ENCODE data around the gene GRN.
"Not testable (repeated sequence)": the region's sequence is repeated elsewhere in the genome, so short reads cannot be mapped to it uniquely, and the experiment has no call there.

The GRN gene

DNA sequence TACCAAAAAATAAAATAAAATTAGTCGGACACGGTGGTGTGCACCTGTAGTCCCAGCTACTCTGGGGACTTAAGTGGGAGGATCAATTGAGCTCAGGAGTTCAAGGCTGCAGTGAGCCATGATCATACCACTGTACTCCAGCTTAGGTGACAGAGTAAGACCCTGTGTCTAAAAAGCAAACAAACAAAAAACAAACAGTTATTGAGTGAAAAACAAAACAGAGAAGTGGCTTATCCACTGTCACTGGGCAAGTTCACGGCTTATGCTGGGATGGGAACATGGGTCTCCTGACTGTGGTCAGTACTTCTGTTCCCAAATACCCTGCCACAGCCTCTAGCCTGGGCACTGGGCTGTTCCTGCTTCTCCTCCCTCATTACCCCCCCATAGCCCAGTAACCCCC is 9.5 kb upstream of the GRN start:
- H3K4me2 ChIP-seq (ENCODE audit: low read length) = no peak overlapping the region
- no peak overlapping the region for H3K4ac ChIP-seq (ENCODE audit: low read depth, low read length)
- no peak for DNase-seq
- no peak overlapping the region for H3K56ac ChIP-seq (ENCODE audit: low read length)
- H3K23ac ChIP-seq (ENCODE audit: low read length) = no peak overlapping the region
- H2AK5ac ChIP-seq (ENCODE audit: low read length) = no peak overlapping the region
- no peaks in the 10 kb centered on the region for H3K27me3 ChIP-seq (ENCODE audit: insufficient read depth, low read length, poor library complexity)
- H3K4me3 ChIP-seq (ENCODE audit: low read length) = no peak overlapping the region
- WGBS (ENCODE audit: extremely low coverage, insufficient coverage, low lambda C conversion rate) = no CpG with 5 or more reads among the region's 3 CpGs
- no peak overlapping the region for H3K27ac ChIP-seq (ENCODE audit: low read depth, low read length)
- no peak overlapping the region for H2BK15ac ChIP-seq (replicated peaks; ENCODE audit: low read depth)
- no peaks in the 10 kb centered on the region for H3K79me2 ChIP-seq (ENCODE audit: control insufficient read depth, insufficient read depth, low read length)
- H4K5ac ChIP-seq (ENCODE audit: low read length) = no peak overlapping the region
- H2BK5ac ChIP-seq (ENCODE audit: low read length) = no peak overlapping the region
- no peak overlapping the region for H4K8ac ChIP-seq (ENCODE audit: low read depth, low read length)
- no peak overlapping the region for H2BK120ac ChIP-seq (ENCODE audit: low read depth, low read length)
- no peaks in the 10 kb centered on the region for H3K36me3 ChIP-seq (ENCODE audit: control insufficient read depth, insufficient read depth, low read length)
- H3K18ac ChIP-seq (ENCODE audit: low read length) = no peak overlapping the region
- no peaks in the 10 kb centered on the region for H3K79me1 ChIP-seq (ENCODE audit: low read length)
- no peak overlapping the region for H3K9ac ChIP-seq (ENCODE audit: low read length)
- no peaks in the 10 kb centered on the region for H3K4me1 ChIP-seq (ENCODE audit: control insufficient read depth, low read depth, low read length)

DNA sequence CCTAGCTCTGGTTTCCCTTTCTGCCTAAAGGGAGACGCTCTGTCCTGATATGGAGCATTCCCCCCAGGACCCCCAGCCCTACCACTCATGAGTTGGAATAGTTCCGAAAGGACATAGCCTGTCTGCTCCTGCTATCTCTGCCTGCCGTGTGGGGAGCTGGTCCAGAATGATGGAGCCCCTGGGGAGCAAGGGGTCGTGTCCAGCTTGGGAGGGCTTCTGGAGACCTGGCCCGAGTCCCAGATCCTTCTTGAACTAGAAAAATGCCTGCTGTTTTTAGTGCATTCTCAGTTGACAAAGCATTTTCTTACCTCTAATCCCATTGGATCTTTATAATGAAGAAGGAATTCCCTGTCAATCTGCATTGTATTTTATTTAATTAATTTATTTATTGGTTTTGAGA is 9.1 kb upstream of the GRN start:
- H2BK5ac ChIP-seq (ENCODE audit: low read length) = no peak overlapping the region
- DNase-seq = no peak
- no peak overlapping the region for H2BK120ac ChIP-seq (ENCODE audit: low read depth, low read length)
- H3K4ac ChIP-seq (ENCODE audit: low read depth, low read length) = no peak overlapping the region
- no peak overlapping the region for H3K56ac ChIP-seq (ENCODE audit: low read length)
- no peaks in the 10 kb centered on the region for H3K36me3 ChIP-seq (ENCODE audit: control insufficient read depth, insufficient read depth, low read length)
- no peak overlapping the region for H4K5ac ChIP-seq (ENCODE audit: low read length)
- H3K23ac ChIP-seq (ENCODE audit: low read length) = no peak overlapping the region
- H3K9ac ChIP-seq (ENCODE audit: low read length) = no peak overlapping the region
- no peak overlapping the region for H3K4me2 ChIP-seq (ENCODE audit: low read length)
- no peak overlapping the region for H4K8ac ChIP-seq (ENCODE audit: low read depth, low read length)
- H2BK15ac ChIP-seq (replicated peaks; ENCODE audit: low read depth) = no peak overlapping the region
- H3K27ac ChIP-seq (ENCODE audit: low read depth, low read length) = no peak overlapping the region
- WGBS (ENCODE audit: extremely low coverage, insufficient coverage, low lambda C conversion rate) = no CpG with 5 or more reads among the region's 5 CpGs
- H3K4me1 ChIP-seq (ENCODE audit: control insufficient read depth, low read depth, low read length) = no peaks in the 10 kb centered on the region
- no peak overlapping the region for H3K4me3 ChIP-seq (ENCODE audit: low read length)
- H3K79me1 ChIP-seq (ENCODE audit: low read length) = no peaks in the 10 kb centered on the region
- no peaks in the 10 kb centered on the region for H3K27me3 ChIP-seq (ENCODE audit: insufficient read depth, low read length, poor library complexity)
- no peak overlapping the region for H2AK5ac ChIP-seq (ENCODE audit: low read length)
- H3K18ac ChIP-seq (ENCODE audit: low read length) = no peak overlapping the region
- no peaks in the 10 kb centered on the region for H3K79me2 ChIP-seq (ENCODE audit: control insufficient read depth, insufficient read depth, low read length)

DNA sequence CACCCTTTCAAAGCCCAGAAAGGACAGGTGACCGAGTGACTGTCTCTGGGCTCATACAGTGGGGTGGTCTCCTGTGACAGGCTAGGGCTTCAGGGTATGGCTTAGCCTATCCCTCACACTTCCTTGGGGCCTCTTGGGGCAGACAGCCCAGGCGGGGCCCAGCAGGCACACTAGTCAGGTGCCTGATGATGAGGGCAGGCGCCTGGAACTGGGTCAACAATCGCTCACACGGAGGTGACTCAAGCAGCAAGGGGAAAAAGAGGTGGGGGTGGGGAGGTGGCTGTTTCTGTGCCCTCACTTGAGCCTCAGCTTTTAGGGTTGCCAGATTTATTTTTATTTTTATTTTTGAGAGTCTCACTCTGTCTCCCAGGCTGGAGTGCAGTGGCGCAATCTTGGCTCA is 6.4 kb upstream of the GRN start:
- no CpG with 5 or more reads among the region's 6 CpGs for WGBS (ENCODE audit: extremely low coverage, insufficient coverage, low lambda C conversion rate)
- Histone ChIP-seq H3K4me2 (ENCODE audit: low read length) (no peak overlapping the region), H3K79me1 (ENCODE audit: low read length) (no peaks in the 10 kb centered on the region), H2BK120ac (ENCODE audit: low read depth, low read length) (no peak overlapping the region), H4K8ac (ENCODE audit: low read depth, low read length) (no peak overlapping the region), H3K27me3 (ENCODE audit: insufficient read depth, low read length, poor library complexity) (no peaks in the 10 kb centered on the region), H3K27ac (ENCODE audit: low read depth, low read length) (no peak overlapping the region), H3K9ac (ENCODE audit: low read length) (no peak overlapping the region), H3K4ac (ENCODE audit: low read depth, low read length) (no peak overlapping the region), H2BK5ac (ENCODE audit: low read length) (no peak overlapping the region), H3K36me3 (ENCODE audit: control insufficient read depth, insufficient read depth, low read length) (no peaks in the 10 kb centered on the region), H2BK15ac (replicated peaks; ENCODE audit: low read depth) (no peak overlapping the region), H3K56ac (ENCODE audit: low read length) (no peak overlapping the region), H3K79me2 (ENCODE audit: control insufficient read depth, insufficient read depth, low read length) (no peaks in the 10 kb centered on the region), H3K4me1 (ENCODE audit: control insufficient read depth, low read depth, low read length) (no peaks in the 10 kb centered on the region), H3K4me3 (ENCODE audit: low read length) (no peak overlapping the region), H3K23ac (ENCODE audit: low read length) (no peak overlapping the region), H3K18ac (ENCODE audit: low read length) (no peak overlapping the region), H2AK5ac (ENCODE audit: low read length) (no peak overlapping the region), H4K5ac (ENCODE audit: low read length) (no peak overlapping the region)
- DNase-seq = no peak

DNA sequence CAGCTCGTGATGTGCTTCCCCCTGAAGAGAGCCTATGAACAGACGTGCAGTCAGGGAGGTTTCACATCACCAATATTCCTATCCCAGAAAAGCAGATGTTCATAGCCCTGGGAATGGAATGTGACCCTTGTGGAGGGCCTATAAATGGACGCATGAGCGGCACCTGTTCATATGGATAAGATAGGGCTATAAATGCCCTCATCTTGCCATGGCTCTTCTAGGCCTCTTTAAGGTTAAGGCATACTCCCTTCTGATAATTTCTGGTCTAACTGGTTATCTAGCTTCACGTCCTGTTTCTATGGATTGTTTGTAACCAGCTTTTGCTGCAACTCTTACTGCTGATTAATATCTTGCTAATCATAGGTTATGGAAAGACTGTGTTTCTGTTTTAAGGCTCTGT is 4.5 kb upstream of the GRN start:
- not testable (repeated sequence) for H3K4ac ChIP-seq (ENCODE audit: low read depth, low read length); H3K36me3 ChIP-seq (ENCODE audit: control insufficient read depth, insufficient read depth, low read length); H3K18ac ChIP-seq (ENCODE audit: low read length); H3K27me3 ChIP-seq (ENCODE audit: insufficient read depth, low read length, poor library complexity); H3K23ac ChIP-seq (ENCODE audit: low read length); H3K79me2 ChIP-seq (ENCODE audit: control insufficient read depth, insufficient read depth, low read length); H3K79me1 ChIP-seq (ENCODE audit: low read length); H3K4me3 ChIP-seq (ENCODE audit: low read length); H4K5ac ChIP-seq (ENCODE audit: low read length); H3K4me1 ChIP-seq (ENCODE audit: control insufficient read depth, low read depth, low read length); H2BK15ac ChIP-seq (replicated peaks; ENCODE audit: low read depth); H3K56ac ChIP-seq (ENCODE audit: low read length); H3K27ac ChIP-seq (ENCODE audit: low read depth, low read length); H3K4me2 ChIP-seq (ENCODE audit: low read length); H4K8ac ChIP-seq (ENCODE audit: low read depth, low read length); DNase-seq; H2BK120ac ChIP-seq (ENCODE audit: low read depth, low read length); H3K9ac ChIP-seq (ENCODE audit: low read length); H2AK5ac ChIP-seq (ENCODE audit: low read length); H2BK5ac ChIP-seq (ENCODE audit: low read length)
- no CpG with 5 or more reads among the region's 5 CpGs for WGBS (ENCODE audit: extremely low coverage, insufficient coverage, low lambda C conversion rate)

DNA sequence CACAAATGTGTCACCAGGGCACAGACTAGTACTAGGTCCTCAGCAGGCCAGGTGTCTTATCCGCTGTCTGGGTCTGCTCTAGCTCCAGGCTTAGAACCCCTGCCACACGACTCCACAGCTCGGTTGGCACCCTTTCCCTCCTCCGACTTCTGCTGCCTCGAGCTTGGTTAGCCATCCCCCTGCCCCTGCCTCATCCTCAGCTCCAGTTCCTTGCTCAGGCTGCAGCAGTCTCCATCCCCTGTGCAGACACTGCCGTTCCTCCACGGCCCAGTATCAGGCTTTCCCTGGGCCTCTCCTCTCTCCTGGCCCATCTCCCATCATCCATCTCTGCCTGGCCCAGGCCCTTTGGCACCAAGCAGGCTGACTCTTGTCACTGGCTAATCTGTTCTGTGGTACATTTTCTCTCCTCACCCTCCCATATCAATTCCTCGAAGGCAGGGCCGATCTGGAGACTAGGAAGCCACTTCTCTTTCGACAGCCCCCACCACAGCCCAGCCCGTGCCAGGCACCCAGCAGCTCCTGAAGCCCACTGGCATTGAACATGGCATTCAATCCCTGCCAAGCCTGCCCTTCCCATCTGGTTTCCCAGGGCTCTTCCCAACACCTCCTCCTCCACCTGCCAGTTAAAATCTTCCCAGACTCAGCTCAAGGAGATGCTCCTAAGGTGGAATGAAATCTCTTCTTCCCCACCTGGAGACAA is 1.4 kb upstream of the GRN start:
- H3K36me3 ChIP-seq (ENCODE audit: control insufficient read depth, insufficient read depth, low read length) = no peaks in the 10 kb centered on the region
- H3K27me3 ChIP-seq (ENCODE audit: insufficient read depth, low read length, poor library complexity) = no peaks in the 10 kb centered on the region
- no peaks in the 10 kb centered on the region for H3K79me2 ChIP-seq (ENCODE audit: control insufficient read depth, insufficient read depth, low read length)
- H3K23ac ChIP-seq (ENCODE audit: low read length) = no peak overlapping the region
- no peak overlapping the region for H2BK5ac ChIP-seq (ENCODE audit: low read length)
- H3K9ac ChIP-seq (ENCODE audit: low read length) = no peak overlapping the region
- H2BK15ac ChIP-seq (replicated peaks; ENCODE audit: low read depth) = no peak overlapping the region
- H3K4ac ChIP-seq (ENCODE audit: low read depth, low read length) = no peak overlapping the region
- H3K27ac ChIP-seq (ENCODE audit: low read depth, low read length) = no peak overlapping the region
- no peaks in the 10 kb centered on the region for H3K4me1 ChIP-seq (ENCODE audit: control insufficient read depth, low read depth, low read length)
- H3K4me3 ChIP-seq (ENCODE audit: low read length) = no peak overlapping the region
- no peak overlapping the region for H3K18ac ChIP-seq (ENCODE audit: low read length)
- no peak overlapping the region for H4K5ac ChIP-seq (ENCODE audit: low read length)
- H3K79me1 ChIP-seq (ENCODE audit: low read length) = peaks cover 2% of the 10 kb centered on the region
- no peak for DNase-seq
- no peak overlapping the region for H3K4me2 ChIP-seq (ENCODE audit: low read length)
- H4K8ac ChIP-seq (ENCODE audit: low read depth, low read length) = no peak overlapping the region
- no peak overlapping the region for H2BK120ac ChIP-seq (ENCODE audit: low read depth, low read length)
- no peak overlapping the region for H3K56ac ChIP-seq (ENCODE audit: low read length)
- no peak overlapping the region for H2AK5ac ChIP-seq (ENCODE audit: low read length)
- no CpG with 5 or more reads among the region's 11 CpGs for WGBS (ENCODE audit: extremely low coverage, insufficient coverage, low lambda C conversion rate)

DNA sequence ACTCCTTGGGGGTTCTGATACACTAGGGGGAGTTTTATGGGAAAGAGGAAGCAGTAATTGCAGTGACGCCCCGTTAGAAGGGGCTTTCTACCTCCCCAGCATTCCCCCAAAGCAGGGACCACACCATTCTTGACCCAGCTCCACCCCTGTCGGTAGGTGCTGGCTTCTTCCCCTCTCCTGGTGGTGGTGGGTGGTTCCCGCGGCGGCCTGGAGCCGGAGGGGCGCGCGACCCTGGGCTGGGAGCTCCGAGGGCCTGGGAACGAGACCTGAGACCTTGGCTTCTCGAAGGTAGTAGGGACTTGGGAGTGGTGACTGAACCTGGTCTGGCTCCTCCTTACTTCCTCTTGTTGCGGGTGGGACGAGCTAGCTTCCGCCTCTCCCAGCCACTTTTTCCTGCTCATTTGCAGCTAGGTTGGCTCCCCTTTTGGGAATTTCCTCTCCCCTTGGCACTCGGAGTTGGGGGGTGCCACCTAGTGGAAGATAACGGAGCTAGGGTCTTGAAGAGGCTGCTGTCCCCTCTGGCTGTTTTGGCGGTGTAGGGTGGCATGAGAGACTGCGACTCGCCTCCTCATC is 438 bp downstream of the GRN start:
- peak overlapping the region; percentile 98 for H3K4me2 ChIP-seq (ENCODE audit: low read length)
- no peak overlapping the region for H2AK5ac ChIP-seq (ENCODE audit: low read length)
- H3K79me1 ChIP-seq (ENCODE audit: low read length) = peaks cover 2% of the 10 kb centered on the region
- peak overlapping the region; percentile 92 for H3K56ac ChIP-seq (ENCODE audit: low read length)
- H2BK15ac ChIP-seq (replicated peaks; ENCODE audit: low read depth) = no peak overlapping the region
- H4K8ac ChIP-seq (ENCODE audit: low read depth, low read length) = no peak overlapping the region
- H4K5ac ChIP-seq (ENCODE audit: low read length) = no peak overlapping the region
- H2BK120ac ChIP-seq (ENCODE audit: low read depth, low read length) = no peak overlapping the region
- H3K79me2 ChIP-seq (ENCODE audit: control insufficient read depth, insufficient read depth, low read length) = no peaks in the 10 kb centered on the region
- peak overlapping the region; percentile 66 for H3K23ac ChIP-seq (ENCODE audit: low read length)
- peak overlapping the region; percentile 83 for H3K9ac ChIP-seq (ENCODE audit: low read length)
- H3K27me3 ChIP-seq (ENCODE audit: insufficient read depth, low read length, poor library complexity) = no peaks in the 10 kb centered on the region
- peak overlapping the region; percentile 74 for H3K4me3 ChIP-seq (ENCODE audit: low read length)
- no peak overlapping the region for H3K18ac ChIP-seq (ENCODE audit: low read length)
- peak; percentile 89 for DNase-seq
- no peak overlapping the region for H3K27ac ChIP-seq (ENCODE audit: low read depth, low read length)
- no peaks in the 10 kb centered on the region for H3K36me3 ChIP-seq (ENCODE audit: control insufficient read depth, insufficient read depth, low read length)
- H3K4me1 ChIP-seq (ENCODE audit: control insufficient read depth, low read depth, low read length) = no peaks in the 10 kb centered on the region
- no CpG with 5 or more reads among the region's 21 CpGs for WGBS (ENCODE audit: extremely low coverage, insufficient coverage, low lambda C conversion rate)
- no peak overlapping the region for H2BK5ac ChIP-seq (ENCODE audit: low read length)
- no peak overlapping the region for H3K4ac ChIP-seq (ENCODE audit: low read depth, low read length)

Data from mesendoderm (in vitro differentiated cells).